Stimulated activated CD8-positive, alpha-beta memory T cell treated with anti-CD3 and anti-CD28 coated beads, Interleukin-12 subunit alpha, Interleukin-12 subunit beta, amount 100 ng/mL, for 1 hour (primary cell): ENCODE measurements around the gene EMD.

Experiments used
- DNase-seq: peaks from one replicate; pipeline ENCODE4 v3.0.0-alpha.2; 2020; ENCODE audit warnings: low read depth

Gene EMD

DNA sequence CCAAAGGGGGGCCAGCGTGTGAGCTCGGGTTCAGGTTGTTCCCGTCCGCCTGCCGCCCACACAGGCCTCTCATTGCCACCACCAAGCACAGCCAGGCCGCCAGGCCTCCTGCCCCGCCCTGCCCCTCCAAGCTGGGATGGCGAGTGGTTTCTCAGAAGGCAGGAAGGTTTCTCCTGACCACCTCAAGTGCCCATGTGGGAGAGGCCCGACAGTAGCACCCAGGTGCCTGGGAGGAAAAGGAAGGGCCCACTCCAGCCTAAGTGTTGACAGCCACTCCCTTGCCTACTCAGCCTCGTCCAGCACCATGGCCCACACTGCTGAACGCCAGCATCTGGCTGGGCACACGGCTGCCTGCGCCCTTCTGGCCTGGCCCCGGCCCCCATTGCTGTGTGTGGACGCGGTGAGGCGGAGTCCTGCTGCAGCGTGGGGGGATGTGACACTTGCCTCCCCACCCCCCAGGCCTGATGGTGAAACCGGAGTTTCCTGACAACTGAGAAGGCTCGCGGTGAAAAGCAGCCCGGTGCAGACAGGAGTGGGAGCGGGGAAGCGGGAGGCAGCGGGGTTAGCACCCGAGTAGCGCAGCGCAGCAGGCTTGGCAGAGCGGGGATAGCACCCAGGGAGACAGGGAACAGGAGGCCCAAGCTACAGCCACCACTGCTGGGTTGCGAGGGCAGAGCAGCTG, 23.9 kb upstream of the EMD start:
- no peak for DNase-seq

DNA sequence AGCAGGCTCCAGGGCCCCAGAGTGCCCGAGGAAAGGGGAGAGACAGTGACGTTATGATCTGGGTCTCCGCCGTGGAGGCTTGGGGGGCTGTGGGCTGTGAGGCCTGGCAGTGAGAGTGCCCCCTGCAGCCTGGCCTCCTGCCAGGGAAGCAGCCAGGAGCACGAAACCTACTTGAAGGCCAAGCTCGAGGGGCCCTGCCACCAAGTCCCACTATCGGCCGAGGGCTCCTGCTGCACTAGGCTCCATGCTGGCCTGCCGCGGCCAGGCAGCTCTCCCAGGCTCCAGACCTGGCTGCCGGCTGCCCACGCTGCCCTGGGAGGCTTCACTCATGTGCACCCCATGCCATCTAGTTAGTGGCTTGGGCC, 23.3 kb upstream of the EMD start:
- no peak for DNase-seq

DNA sequence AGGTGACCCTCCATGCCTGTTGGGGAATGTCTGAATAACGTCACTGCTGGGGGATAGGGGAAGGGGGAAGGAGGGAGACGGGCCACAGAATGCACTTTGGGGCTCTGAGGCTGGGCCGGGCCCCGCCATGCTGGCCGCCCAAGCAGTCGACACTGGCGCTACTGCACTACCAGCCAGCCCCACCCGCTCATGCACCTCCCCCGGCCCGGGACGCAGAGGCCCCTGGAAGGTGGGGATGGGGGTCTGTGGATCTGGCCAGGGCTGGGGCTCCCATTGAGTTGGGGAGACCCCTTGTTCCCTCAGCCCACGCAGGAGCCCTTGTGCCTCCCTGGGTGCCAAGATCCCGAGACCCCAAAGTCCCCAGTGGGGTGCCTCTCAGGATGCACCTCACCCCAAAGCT, 22.5 kb upstream of the EMD start:
- no peak for DNase-seq

DNA sequence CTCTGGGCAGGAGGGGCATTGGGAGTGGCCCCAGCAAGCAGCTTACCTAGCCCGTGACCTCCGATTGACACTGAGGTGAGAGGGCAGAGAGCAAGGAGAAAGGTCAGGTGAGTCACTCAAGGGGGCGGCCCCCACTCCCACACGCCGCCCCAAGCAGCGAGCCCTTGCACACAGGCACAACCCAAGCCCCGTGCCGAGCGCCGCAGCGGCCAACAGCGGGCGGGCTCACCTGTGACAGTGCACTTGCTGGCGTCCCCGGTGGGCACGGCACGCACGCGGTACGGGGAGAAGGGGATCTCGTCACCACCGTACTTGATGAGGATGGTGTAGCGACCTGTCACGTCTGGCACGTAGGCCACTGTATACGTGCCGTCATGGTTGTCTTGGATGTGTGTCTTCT, 21.9 kb upstream of the EMD start:
- DNase-seq, result no peak

DNA sequence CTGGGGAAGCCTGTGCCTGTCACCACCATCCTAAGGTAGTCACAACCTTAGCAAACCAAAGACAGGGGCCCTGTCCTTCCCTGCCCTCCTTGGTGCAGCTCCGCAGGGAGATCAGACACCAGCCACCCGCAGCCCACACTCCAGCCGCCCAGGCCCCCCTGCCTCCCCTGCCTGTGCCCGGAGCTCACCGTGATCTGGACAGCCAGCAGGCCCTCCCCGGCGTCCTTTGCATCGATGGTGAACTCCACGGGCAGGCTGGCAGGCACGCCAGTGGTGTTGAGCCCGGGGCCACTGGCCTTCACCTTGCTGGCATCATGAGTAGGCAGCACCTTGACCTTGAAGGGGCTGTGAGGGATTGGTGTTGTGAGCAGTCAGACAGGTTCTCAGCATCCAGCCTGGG, 21.1 kb upstream of the EMD start:
- DNase-seq, result no peak

DNA sequence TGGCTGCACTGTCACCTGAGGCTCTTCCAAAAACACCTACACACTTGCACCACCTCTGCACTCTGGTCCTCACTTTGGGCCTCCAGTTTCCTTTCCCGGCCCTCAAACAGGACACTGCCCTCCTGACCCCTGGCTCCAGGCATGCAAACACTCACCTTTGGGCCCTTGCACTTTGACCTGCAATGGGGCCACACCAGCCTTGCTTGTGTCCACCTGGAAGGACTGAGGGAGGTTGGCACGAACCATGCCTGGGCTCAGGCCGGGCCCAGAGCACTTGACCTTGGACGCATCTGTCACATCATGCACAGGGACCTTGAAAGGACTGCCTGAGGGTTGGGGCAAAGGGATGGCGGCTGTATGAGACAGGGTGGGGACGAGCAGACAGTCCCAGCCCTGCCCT, 20.3 kb upstream of the EMD start:
- no peak for DNase-seq

DNA sequence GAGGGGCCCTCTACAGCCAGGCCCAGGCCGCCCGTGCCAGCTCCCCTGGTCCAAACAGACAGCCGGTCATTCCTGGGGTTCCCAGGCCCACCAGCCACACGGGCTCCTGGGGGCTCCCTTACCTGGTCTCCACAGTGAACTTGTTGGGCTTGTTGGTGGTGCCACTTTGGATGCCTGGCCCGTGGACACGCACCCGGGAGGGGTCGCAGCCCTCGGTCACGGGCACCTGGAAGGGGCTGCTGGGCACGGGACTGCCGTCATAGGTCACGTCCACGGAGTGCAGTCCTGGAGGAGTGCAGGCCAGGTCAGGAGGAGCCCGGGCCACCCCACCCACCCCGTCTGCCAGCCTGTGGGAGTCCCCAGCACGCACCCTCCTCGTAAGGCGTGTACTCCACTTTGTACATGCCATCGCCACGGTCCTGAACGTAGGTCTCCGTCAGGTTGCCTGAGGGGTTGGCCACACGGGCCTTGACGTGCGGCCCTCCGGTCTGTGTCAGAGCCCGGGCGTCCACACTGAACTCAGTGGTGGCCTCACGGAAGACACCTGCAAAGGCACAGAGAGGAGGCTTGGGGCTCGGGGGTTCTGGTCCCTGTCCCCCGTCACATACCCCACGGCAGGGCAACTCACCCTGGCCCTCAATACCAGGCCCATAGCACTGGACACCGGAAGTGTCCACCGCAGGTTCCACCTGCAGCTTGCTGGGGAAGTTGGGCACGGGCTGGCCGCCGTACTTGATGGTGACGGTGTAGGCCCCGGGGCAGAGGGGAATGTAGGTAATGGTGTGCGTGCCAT, 19.5 kb upstream of the EMD start:
- no peak for DNase-seq

DNA sequence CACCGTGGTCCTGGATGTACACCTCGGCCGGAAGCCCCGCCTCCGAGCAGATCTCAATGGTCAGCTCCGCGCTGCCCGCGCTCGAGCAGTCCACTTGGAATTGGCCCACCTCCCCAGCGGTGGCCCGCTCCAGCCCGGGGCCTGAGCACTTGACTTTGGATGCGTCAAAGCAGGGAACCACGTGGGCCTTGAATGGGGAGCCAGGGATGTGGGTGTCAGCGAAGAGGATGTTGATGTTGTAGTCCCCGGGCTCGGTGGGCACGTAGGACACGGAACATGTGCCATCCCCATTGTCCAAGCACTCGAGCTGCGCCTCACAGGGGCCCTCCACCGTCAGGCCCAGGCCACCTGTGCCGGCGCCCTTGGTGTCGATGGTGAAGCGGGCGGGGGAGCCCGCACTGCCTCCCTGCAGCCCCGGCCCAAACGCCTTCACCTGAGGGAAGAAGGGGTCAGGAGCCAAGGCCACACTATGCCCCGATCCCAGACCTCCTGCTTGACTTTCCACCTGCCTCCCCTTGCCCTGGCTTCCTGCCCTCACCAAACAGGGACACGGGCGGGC, 18.9 kb upstream of the EMD start:
- no peak for DNase-seq

DNA sequence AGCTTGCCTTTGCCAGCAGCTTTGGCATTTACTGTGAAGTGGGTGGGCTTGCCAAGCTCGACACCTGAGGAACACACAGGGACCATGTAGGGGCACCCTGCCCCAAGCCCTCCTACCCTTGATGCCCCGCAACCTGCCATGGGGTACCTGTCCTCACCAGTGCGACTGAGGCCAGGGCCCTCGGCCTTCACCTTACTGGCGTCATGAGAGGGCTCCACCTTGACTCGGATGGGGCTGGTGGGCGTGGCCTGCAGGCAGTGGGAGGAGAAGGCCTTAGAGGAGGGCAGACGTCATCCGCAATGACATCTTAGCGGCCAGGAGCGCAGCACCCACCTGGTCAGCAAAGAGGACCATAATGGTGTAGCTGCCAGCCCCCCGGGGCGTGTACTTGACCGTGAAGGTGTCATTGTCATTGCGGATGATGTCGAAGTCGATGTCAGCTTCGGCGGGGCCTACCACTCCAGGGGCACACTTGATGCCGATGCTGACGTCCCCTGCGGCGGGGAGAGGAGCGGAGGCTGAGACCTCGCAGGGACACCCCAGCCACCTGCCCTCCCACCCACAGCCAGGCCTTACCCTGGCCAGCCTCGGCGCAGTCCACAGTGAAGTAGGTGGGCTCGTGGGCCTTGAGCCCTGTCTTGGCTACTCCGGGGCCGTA, 16.9 kb upstream of the EMD start:
- DNase-seq, result no peak

DNA sequence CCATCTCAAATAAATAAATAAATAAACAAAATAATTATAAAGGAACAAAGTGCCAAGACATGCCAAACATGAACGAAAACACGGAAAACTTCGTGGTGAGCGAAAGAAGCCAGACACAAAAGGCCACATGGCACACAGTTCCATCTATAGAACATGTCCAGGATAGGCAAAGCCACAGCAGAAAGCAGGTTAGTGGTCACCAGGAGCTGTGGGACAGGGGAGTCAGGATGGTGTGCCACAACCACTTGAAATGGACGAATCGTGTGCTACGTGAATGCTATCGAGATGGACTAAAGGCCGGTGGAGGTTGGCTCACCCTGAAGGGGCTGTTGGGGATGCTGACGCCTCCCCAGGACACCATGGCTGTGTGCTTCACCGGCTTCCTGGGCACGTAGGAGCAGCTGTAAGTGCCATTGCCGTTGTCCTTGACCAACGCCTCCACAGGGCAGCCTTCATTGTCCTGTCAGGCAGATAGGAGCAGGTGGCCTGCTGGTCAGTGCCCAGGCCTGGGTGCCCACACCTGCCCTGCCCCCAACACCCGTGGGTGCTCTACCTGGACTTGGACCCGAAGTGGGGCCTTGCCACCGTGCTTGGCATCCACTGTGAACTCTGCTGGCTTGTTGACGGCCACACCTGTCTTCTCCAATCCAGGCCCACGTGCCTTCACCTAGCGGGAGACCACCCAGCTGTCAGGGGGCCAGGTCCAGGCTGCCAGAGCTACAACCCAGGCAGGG, 15.2 kb upstream of the EMD start:
- no peak for DNase-seq

DNA sequence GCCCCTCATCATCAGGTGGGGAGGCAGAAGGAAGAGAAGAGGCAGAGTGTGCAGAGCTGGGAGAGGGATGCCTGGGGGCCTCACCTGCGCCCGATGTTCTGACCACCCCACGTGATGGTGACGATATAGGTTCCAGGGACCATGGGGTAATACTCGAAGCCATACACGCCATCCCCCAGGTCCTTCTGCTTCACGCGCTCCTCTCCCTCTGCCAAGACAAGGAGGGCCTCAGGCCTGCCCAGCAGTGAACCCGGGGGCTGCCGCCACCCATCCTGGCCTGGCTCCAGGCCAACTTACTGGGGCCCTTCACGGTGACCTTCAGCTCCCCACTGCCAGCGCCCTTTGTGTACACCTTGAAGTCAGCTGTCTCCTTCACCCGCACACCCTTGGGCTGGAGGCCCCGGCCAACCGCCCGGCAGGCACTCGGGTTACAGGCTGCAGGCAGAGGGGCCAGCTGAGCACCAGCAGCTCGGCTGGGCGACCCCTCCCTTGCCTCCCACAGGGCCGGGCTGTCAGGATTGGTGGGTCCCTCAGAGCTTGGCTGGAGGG, 14.0 kb upstream of the EMD start:
- DNase-seq, result no peak

DNA sequence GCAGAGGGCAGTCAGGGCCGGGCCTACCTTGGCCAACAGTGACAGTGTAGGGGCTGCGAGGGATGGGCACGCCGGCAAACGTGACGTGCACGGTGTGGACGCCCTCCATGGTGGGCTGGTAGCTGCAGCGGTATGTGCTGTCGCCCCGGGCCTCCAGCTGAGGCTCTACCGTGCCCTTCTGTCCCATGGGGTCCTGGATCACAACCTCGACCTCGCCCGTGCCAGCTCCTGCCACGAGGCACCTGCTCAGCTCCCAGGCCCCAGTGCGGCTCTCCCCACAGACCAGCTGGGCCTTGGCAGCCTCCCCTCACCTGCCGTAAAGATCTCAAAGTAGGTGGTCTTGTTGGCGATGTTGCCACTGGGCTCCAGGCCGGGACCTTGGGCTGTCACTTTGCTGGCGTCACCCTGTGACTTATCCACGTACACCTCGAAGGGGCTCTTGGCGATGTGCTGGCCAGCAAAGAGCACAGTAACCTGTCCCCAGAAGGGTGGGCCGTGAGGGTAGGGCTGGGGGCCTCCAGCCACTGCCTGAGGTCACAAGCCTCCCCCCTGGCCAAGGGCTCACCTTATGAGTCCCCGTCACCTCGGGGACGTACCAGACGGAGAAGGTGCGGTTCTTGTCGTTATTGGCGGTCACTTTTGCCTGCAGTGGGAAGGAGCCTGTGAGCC, 13.0 kb upstream of the EMD start:
- no peak for DNase-seq

DNA sequence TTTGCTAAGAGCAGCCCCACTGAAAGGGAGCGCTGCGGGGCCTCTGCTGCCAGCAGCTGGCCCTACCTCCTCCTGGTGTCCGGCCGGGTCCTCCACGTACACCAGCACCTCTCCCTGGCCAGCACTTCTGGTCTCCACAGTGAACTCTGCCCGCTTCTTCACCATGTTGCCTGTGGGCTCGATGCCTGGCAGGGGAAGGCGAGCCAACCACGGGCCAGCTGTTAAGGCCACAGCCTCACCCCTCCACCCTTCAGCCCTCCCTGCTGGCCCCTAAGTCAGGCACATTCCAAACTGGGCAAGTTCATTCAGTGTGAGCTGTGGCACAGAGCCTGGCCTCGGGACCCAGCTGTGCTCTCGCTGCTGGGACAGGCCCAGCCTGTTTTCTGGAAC, 12.4 kb upstream of the EMD start:
- no peak for DNase-seq

DNA sequence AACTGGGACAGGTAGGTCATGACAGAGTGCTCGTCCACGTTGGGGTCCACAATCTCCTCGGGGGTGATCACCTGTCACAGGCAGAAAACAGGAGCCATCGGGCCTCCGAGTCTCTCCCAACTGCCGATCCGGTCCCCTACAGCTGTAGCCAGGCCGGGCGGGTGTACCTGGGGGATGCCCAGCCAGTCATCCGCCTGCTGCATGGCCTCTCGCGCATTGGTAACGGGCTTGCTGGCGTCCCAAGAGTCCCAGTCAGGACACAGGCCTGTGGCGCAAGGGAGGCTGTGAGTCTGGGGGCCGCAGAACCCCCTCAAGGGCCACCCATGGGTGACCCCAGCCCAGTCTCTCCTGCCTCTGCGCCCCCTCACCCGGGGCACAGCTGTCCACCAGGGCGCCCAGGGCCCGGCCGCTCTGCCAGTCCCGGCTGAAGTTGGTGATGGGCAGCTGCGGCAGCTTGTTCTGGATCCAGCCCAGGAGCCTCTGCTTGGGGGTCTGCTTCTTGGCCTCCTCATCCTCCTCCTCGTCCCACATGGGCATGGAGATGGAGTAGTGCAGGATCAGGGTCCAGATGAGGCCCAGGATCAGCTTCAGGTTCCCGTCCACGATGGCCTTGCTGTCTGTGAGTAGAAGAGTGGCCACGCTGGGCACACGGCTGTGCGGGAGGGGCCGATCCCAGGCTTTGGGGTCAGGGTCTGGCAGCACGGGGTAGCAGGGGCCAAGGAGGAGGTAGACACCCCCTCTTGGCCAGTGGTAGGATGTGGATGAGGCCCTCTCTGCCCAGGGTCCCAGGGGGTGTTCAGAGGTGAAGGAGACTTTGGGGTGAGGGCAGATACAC, 11.4 kb upstream of the EMD start:
- no peak for DNase-seq

DNA sequence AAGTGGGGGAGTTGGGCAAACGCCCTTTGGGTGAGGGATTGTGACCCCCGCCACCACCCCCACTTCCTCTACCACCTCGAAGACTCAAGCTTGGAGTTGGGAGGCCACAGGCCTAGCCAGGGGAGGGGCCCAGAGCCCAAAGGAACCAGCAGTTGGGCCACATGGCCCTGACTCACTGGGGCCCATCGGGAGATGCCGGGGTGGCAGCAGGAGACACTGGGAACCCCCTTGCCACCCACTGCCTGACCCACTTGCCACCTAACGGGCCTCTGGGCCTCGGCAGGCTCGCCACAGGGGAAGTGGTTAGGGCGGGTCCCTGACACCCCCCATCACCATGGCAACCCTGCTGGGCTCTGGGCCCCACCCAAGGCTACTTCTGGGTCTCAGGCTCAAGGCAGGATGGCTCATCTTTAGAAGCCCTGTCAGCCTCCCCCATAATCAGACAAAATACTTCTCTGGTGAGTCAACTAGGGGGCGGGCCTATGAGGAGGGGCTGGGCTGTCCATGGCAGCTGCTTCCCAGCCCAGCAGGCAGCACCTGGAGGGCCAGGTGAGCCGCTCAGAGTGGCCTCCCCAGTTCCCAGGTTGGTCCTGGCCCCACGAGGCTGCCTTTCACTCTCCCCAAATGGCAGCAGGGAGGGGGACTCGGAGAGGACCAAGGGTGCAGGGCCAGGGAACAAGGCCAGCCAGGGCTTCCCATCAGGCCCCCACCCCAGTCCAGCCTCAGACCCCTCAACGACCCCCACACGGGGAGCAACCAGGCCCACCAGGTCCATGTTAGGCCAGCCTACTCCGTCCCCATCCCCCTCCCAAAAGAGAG, 10.3 kb upstream of the EMD start:
- DNase-seq, result peak; percentile 87

DNA sequence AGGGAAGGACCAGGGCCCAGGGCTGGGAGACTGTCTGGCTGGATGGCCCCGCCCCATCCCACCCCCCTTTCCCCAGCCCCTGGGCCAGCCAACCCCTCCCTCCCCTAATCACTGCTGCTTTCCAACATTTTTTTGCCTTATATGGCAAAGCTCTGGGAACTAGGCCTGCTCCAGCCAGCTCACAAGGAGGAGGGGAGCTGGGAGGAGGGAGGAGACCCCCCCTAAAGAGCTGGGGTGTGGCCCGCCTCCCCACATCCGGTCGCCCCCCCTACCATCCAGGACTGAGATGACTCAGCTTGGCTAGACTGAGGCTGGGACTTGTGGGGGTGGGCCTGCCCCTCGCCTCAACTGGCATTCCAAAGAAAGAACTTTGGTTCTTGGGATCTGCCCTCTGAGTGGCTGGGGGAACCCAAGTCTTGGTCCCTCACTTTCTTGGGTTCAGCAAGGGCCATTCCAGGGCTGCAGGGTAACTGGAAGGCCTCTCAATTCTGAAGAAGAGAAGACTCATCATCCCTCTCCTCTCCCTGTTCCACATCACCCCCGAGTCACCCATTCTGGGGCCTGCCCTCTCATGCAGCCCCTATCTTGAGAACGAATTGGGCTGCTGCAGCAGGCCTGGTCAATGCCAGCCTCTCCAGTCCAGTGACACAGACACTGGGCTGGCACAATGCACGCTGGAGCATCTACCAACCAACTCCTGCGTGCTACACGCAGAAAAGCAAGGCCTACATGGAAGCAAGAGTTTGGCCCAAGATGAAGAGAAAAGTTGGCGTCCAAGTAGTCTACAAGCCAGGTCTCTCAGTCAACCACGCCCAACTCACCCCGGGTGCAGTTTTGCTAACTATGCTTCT, 9.4 kb upstream of the EMD start:
- peak; percentile 54 for DNase-seq

DNA sequence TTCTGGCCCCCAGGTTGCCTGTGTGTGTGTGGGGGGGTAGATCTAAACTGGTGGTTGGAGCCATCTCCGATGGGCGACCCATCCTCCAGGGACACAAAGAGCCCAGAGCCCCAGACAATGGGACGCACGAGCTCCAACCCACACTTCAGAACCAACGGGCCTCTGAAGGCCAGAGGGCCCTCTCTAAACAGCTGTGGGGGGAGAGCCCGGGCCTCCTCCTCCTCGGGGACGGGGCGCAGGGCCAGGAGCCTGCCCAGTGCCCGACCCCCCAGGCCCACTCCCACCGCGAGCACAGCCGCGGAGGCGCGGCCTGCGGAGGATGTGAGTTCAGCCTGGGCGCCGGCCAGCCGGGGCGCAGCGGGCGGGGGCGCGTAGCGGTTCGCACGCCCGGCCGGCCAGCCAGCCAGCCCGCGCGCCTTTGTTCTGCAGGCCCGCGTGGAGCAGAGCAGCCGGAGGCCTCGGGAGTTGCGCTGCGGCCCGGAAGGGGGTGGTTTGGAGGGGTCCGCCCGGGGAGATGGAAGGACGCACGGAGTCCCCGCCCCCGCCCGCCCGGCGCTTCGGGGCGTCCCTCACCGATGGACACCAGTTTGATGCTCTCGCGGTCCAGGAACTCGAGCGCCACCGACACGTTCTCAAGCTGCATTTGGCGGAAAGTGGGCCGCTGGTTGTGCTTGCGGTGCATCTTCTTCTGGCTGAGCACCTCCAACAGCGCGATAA, 8.6 kb upstream of the EMD start:
- DNase-seq, result no peak
